ENCODE measurements around the gene VIPR1.
"Not testable (repeated sequence)": the region's sequence is repeated elsewhere in the genome, so short reads cannot be mapped to it uniquely, and the experiment has no call there.

DNA sequence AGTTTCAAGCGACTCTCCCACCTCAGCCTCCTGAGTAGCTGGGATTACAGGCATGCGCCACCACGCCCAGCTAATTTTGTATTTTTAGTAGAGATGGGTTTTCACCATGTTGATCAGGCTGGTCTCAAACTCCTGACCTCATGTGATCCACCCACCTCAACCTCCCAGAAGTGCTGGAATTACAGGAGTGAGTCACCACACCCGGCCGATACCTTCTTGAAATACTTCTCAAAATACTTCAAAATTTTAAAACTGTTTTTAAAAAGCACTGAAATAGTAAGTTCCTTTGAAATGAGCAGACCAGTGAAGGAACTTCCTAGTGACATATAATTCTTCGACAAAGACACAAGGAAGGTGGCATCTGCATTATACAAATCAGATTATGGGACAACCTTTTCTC, 54.4 kb downstream of the VIPR1 start:
- TF ChIP-seq, protein P1, sequence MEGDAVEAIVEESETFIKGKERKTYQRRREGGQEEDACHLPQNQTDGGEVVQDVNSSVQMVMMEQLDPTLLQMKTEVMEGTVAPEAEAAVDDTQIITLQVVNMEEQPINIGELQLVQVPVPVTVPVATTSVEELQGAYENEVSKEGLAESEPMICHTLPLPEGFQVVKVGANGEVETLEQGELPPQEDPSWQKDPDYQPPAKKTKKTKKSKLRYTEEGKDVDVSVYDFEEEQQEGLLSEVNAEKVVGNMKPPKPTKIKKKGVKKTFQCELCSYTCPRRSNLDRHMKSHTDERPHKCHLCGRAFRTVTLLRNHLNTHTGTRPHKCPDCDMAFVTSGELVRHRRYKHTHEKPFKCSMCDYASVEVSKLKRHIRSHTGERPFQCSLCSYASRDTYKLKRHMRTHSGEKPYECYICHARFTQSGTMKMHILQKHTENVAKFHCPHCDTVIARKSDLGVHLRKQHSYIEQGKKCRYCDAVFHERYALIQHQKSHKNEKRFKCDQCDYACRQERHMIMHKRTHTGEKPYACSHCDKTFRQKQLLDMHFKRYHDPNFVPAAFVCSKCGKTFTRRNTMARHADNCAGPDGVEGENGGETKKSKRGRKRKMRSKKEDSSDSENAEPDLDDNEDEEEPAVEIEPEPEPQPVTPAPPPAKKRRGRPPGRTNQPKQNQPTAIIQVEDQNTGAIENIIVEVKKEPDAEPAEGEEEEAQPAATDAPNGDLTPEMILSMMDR (conservative IDR thresholded peaks at IDR 0.05; ENCODE audit: low read depth, low read length) = not testable (repeated sequence)
- TF ChIP-seq EZH2 (IDR thresholded peaks at IDR 0.05; ENCODE audit: low read length, unreplicated experiment) = not testable (repeated sequence)
